NT2/D1 (cell line): ENCODE data around the gene USP26.

ENCODE experiments used
- SUZ12 ChIP-seq: IDR thresholded peaks from 2 replicates; pipeline ENCODE4 v1.6.1; 2011; ENCODE audit not compliant: insufficient read length, insufficient read depth; ENCODE audit errors: extremely low read depth
- YY1 ChIP-seq: IDR thresholded peaks from 2 replicates; pipeline ENCODE4 v1.6.1; 2011; ENCODE audit not compliant: insufficient read length, insufficient read depth
- ZNF274 ChIP-seq: IDR thresholded peaks from 2 replicates; pipeline ENCODE4 v1.6.1; 2011; ENCODE audit warnings: mild to moderate bottlenecking, low read depth, low read length

GRCh38 chrX:133053861-133054598, 42.9 kb downstream of the USP26 start:
- TF ChIP-seq SUZ12 (no peak), YY1 (no peak), ZNF274 (no peak)
